H9 (cell line): ENCODE measurements around the gene LUZP1. TPM values are rescaled to one million over a fixed set of nuclear protein-coding genes. Genes with fewer than 3 reads are reported as not detected.

Experiments
- DNase-seq: peaks from one replicate; pipeline ENCODE4 v3.0.0-alpha.2; 2017
- H2AFZ ChIP-seq: one replicate; pipeline ENCODE4 v1.6.1; 2013; ENCODE audit warnings: mild to moderate bottlenecking, low read length, control low read depth, moderate library complexity
- H2AK5ac ChIP-seq: 2 replicates; pipeline ENCODE4 v1.6.1; 2013; ENCODE audit warnings: low read length, control low read depth, mixed read lengths; ENCODE audit not compliant: insufficient read length
- H2BK120ac ChIP-seq: one replicate; pipeline ENCODE4 v1.6.1; 2013; ENCODE audit warnings: low read depth, mild to moderate bottlenecking, low read length, control low read depth, inconsistent platforms; ENCODE audit not compliant: poor library complexity, severe bottlenecking
- H2BK12ac ChIP-seq: 2 replicates; pipeline ENCODE4 v1.6.1; 2013; ENCODE audit warnings: low read length, control low read depth, mixed read lengths, low read depth; ENCODE audit not compliant: insufficient read length
- H2BK15ac ChIP-seq: 2 replicates; pipeline ENCODE4 v1.6.1; 2013; ENCODE audit warnings: low read depth, low read length, control low read depth
- H2BK20ac ChIP-seq: one replicate; pipeline ENCODE4 v1.6.1; 2013; ENCODE audit warnings: low read depth, mild to moderate bottlenecking, low read length, control low read depth, inconsistent platforms; ENCODE audit not compliant: poor library complexity, severe bottlenecking
- H2BK5ac ChIP-seq: 2 replicates; pipeline ENCODE4 v1.6.1; 2013; ENCODE audit warnings: low read length, control low read depth, mixed read lengths; ENCODE audit not compliant: insufficient read length
- H3K14ac ChIP-seq: 2 replicates; pipeline ENCODE4 v1.6.1; 2013; ENCODE audit warnings: low read length, control low read depth; ENCODE audit not compliant: insufficient read depth
- H3K18ac ChIP-seq: 2 replicates; pipeline ENCODE4 v1.6.1; 2013; ENCODE audit warnings: low read depth, mild to moderate bottlenecking, mixed read lengths, low read length, control low read depth; ENCODE audit not compliant: insufficient read length
- H3K23ac ChIP-seq: 2 replicates; pipeline ENCODE4 v1.6.1; 2013; ENCODE audit warnings: low read length, control low read depth, mixed read lengths, low read depth; ENCODE audit not compliant: insufficient read length
- H3K23me2 ChIP-seq: 2 replicates; pipeline ENCODE4 v1.6.1; 2013; ENCODE audit warnings: low read depth, mild to moderate bottlenecking, mixed read lengths, low read length, control low read depth; ENCODE audit not compliant: insufficient read length, poor library complexity, severe bottlenecking
- H3K27ac ChIP-seq: 2 replicates; pipeline ENCODE4 v1.5.1; 2013; ENCODE audit warnings: low read length, control low read depth, mixed read lengths, low read depth; ENCODE audit not compliant: insufficient read length
- H3K27me3 ChIP-seq: 2 replicates; pipeline ENCODE4 v1.6.1; 2013; ENCODE audit warnings: low read length, control low read depth, inconsistent platforms; ENCODE audit not compliant: insufficient read depth
- H3K4ac ChIP-seq: 2 replicates; pipeline ENCODE4 v1.6.1; 2013; ENCODE audit warnings: low read depth, mild to moderate bottlenecking, control low read depth, inconsistent platforms, low read length, moderate library complexity
- H3K4me1 ChIP-seq: 2 replicates; pipeline ENCODE4 v1.6.1; 2013; ENCODE audit warnings: low read length, control low read depth, inconsistent platforms; ENCODE audit not compliant: insufficient read depth
- H3K4me2 ChIP-seq: 2 replicates; pipeline ENCODE4 v1.6.1; 2013; ENCODE audit warnings: low read length, control low read depth, mixed read lengths; ENCODE audit not compliant: insufficient read length, insufficient read depth
- H3K56ac ChIP-seq: 2 replicates; pipeline ENCODE4 v1.6.1; 2013; ENCODE audit warnings: low read depth, mild to moderate bottlenecking, mixed read lengths, low read length, control low read depth; ENCODE audit not compliant: insufficient read length
- H3K79me1 ChIP-seq: 2 replicates; pipeline ENCODE4 v1.6.1; 2013; ENCODE audit warnings: low read depth, mild to moderate bottlenecking, moderate library complexity, low read length, control low read depth, inconsistent platforms; ENCODE audit not compliant: insufficient read depth, poor library complexity, severe bottlenecking
- H3K79me2 ChIP-seq: 2 replicates; pipeline ENCODE4 v1.6.1; 2013; ENCODE audit warnings: low read length, control low read depth, inconsistent platforms; ENCODE audit not compliant: insufficient read depth
- H3K9ac ChIP-seq: 2 replicates; pipeline ENCODE4 v1.6.1; 2013; ENCODE audit warnings: low read length, control low read depth, mixed read lengths; ENCODE audit not compliant: insufficient read length; ENCODE audit errors: extremely low read depth
- H3K9me3 ChIP-seq: one replicate; pipeline ENCODE4 v1.6.1; 2013; ENCODE audit warnings: low read depth, low read length, inconsistent platforms; ENCODE audit not compliant: control insufficient read depth
- H3T11ph ChIP-seq: one replicate; pipeline ENCODE4 v1.6.1; 2013; ENCODE audit warnings: mild to moderate bottlenecking, low read length, control low read depth, inconsistent platforms
- H4K20me1 ChIP-seq: one replicate; pipeline ENCODE4 v1.6.1; 2013; ENCODE audit not compliant: control insufficient read depth, insufficient read length, insufficient read depth
- H4K5ac ChIP-seq: 2 replicates; pipeline ENCODE4 v1.6.1; 2013; ENCODE audit warnings: low read depth, mild to moderate bottlenecking, mixed read lengths, low read length, control low read depth; ENCODE audit not compliant: insufficient read length
- H4K8ac ChIP-seq: replicated peaks from 2 replicates; pipeline ENCODE4 v1.6.1; 2013; ENCODE audit warnings: low read length, control low read depth, mixed read lengths, low read depth; ENCODE audit not compliant: insufficient read length
- H4K91ac ChIP-seq: 2 replicates; pipeline ENCODE4 v1.6.1; 2013; ENCODE audit warnings: low read depth, mild to moderate bottlenecking, moderate library complexity, mixed read lengths, low read length, control low read depth; ENCODE audit not compliant: insufficient read length
- H3K27ac Mint-ChIP-seq, 3 experiments: 2 replicates in 2 of 3; 3 replicates in 1 of 3; pipeline ENCODE4 v1.8.0; 2020 to 2021; ENCODE audit warnings: mixed read lengths in 3 of 3, mild to moderate bottlenecking in 1 of 3, moderate library complexity in 1 of 3
- H3K27me3 Mint-ChIP-seq: 2 replicates; pipeline ENCODE4 v1.8.0; 2021; ENCODE audit warnings: low read depth, mild to moderate bottlenecking, moderate library complexity, mixed read lengths
- H3K36me3 Mint-ChIP-seq, 3 experiments: 2 replicates in 2 of 3; 3 replicates in 1 of 3; pipeline ENCODE4 v1.8.0; 2020 to 2021; ENCODE audit warnings: low read depth in 3 of 3, mixed read lengths in 3 of 3; ENCODE audit not compliant: insufficient read depth in 1 of 3
- H3K4me1 Mint-ChIP-seq, 2 experiments: 2 replicates each; pipeline ENCODE4 v1.8.0; 2020; ENCODE audit warnings: mixed read lengths in 2 of 2
- H3K4me3 Mint-ChIP-seq, 2 experiments: 2 replicates in 1 of 2; 3 replicates in 1 of 2; pipeline ENCODE4 v1.8.0; 2020 to 2021; ENCODE audit warnings: mild to moderate bottlenecking in 2 of 2, mixed read lengths in 2 of 2, moderate library complexity in 1 of 2
- H3K9me3 Mint-ChIP-seq, 2 experiments: 2 replicates in 1 of 2; 3 replicates in 1 of 2; pipeline ENCODE4 v1.8.0; 2020; ENCODE audit warnings: mild to moderate bottlenecking in 2 of 2, mixed read lengths in 2 of 2, moderate library complexity in 1 of 2
- CTCF ChIP-seq: fragments of 200-600 bp; sonication (generic); conservative IDR thresholded peaks from 3 replicates; pipeline ENCODE4 v1.8.0; 2021; ENCODE audit warnings: antibody characterized with exemption, mild to moderate bottlenecking
- WGBS: extraction: QIAGEN DNeasy Blood & Tissue Kit; methylation state at CpG from one replicate; pipeline ENCODE4 v1.1.7; 2013; ENCODE audit warnings: missing lambda C conversion rate, low lambda C conversion rate, mixed read lengths; ENCODE audit not compliant: insufficient read length; ENCODE audit errors: extremely low coverage; 5-methylcytosine and 5-hydroxymethylcytosine counted together
- total RNA-seq: library from RNA; stranded (reverse); gene quantifications from 2 replicates; pipeline ENCODE4 v1.2.1, GENCODE V29; 2021

The LUZP1 gene
- total RNA-seq, 1 experiment from 2014 or later: 48.2 TPM

- no peak overlapping the region for H4K5ac ChIP-seq
- H3K4me1 Mint-ChIP-seq: peaks cover 17 to 18% of the 10 kb centered on the region in 2 experiments
- H4K8ac ChIP-seq: no peak overlapping the region
- H2BK120ac ChIP-seq: no peak overlapping the region
- no peak overlapping the region for H2AFZ ChIP-seq
- no peak overlapping the region for H2AK5ac ChIP-seq
- H3K4ac ChIP-seq: no peak overlapping the region
- no peaks in the 10 kb centered on the region for H3K9me3 ChIP-seq
- H3K79me1 ChIP-seq: no peaks in the 10 kb centered on the region
- no peak overlapping the region for H3K14ac ChIP-seq
- no peak overlapping the region; a peak in 1 of 7 replicates for H3K27ac Mint-ChIP-seq
- H4K91ac ChIP-seq: no peak overlapping the region
- H3K79me2 ChIP-seq: peaks cover 14% of the 10 kb centered on the region
- 0 out of 7 replicates have a peak, but pooled peaks cover 0 to 4% (median 0%) of the 10 kb centered on the region in 3 experiments for H3K36me3 Mint-ChIP-seq
- no peaks in the 10 kb centered on the region for H3K23me2 ChIP-seq
- H4K20me1 ChIP-seq: no peaks in the 10 kb centered on the region
- H3K4me3 Mint-ChIP-seq: no peak overlapping the region
- no peak overlapping the region for H2BK5ac ChIP-seq
- DNase-seq: no peak
- no peak overlapping the region for H3K18ac ChIP-seq
- no peak overlapping the region for H3K9ac ChIP-seq
- H3K4me1 ChIP-seq: peaks cover 4% of the 10 kb centered on the region; the same call in 1 of the 2 replicates
- H3K27ac ChIP-seq: no peak overlapping the region
- no peaks in the 10 kb centered on the region for H3K27me3 ChIP-seq
- no peaks in the 10 kb centered on the region for H3K9me3 Mint-ChIP-seq
- no CpG with 5 or more reads among the region's 3 CpGs for WGBS
- no peak for TF ChIP-seq CTCF
- no peak overlapping the region for H2BK20ac ChIP-seq
- no peak overlapping the region for H3T11ph ChIP-seq
- no peaks in the 10 kb centered on the region for H3K27me3 Mint-ChIP-seq
- no peak overlapping the region for H3K56ac ChIP-seq
- H3K23ac ChIP-seq: no peak overlapping the region
- H2BK15ac ChIP-seq: no peak overlapping the region
- no peak overlapping the region for H2BK12ac ChIP-seq
- no peak overlapping the region for H3K4me2 ChIP-seq
Measured at GRCh38 chr1:23126801-23127200, 41.9 kb downstream of the LUZP1 start.
